Measurements from ENCODE around the gene DPYSL4.
A peak's percentile ranks its signal among the peaks of the same experiment; 100 is the strongest.
"Not testable (repeated sequence)": the region's sequence is repeated elsewhere in the genome, so short reads cannot be mapped to it uniquely, and the experiment has no call there.

DPYSL4 gene

GRCh38 chr10:132209978-132210530 lies 23.3 kb downstream of the DPYSL4 start:
- no peak for FAIRE-seq
- no peak for DNase-seq (ENCODE audit: insufficient read length, low spot score)
- TF ChIP-seq POLR2AphosphoS5 (IDR thresholded peaks at IDR 0.05; ENCODE audit: low read depth, low read length), result no peak
- no peak for TF ChIP-seq POU2F2 (IDR thresholded peaks at IDR 0.05; ENCODE audit: low read depth, low read length)

DNA sequence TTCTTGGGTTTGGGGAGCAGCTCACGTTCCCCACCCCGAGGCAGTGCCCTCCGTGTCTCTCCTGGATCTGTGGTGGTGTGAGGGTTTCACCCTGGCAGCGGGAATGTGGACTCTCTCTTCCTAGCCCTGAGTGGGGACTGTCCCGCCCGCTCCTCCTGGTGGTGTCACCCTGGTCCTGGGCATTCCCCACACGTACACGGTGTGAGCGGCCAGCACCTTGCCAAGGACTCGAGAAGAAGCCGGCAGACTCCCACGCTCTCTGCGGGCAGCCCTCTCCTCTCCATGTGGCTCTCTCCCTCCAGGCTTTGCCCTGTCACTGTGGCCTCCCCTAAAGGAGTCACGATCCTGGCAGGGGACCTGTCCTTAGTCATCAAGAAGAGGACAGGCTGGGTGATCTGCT lies 24.0 kb downstream of the DPYSL4 start:
- no peak for FAIRE-seq
- TF ChIP-seq PAX5 (IDR thresholded peaks at IDR 0.05; ENCODE audit: insufficient read depth, low read length, severe bottlenecking), result no peak
- TF ChIP-seq POLR2AphosphoS5 (IDR thresholded peaks at IDR 0.05; ENCODE audit: low read depth, low read length), result no peak
- no peak for TF ChIP-seq TAF1 (IDR thresholded peaks at IDR 0.05; ENCODE audit: low read depth, low read length)
- TF ChIP-seq SPI1 (IDR thresholded peaks at IDR 0.05; ENCODE audit: low read depth, low read length), result no peak
- no peak for DNase-seq (ENCODE audit: insufficient read length, low spot score)

- DNase-seq (ENCODE audit: insufficient read length, low spot score), result no peak
- FAIRE-seq, result no peak
Measured at GRCh38 chr10:132211246-132211645, 24.5 kb downstream of the DPYSL4 start.

GRCh38 chr10:132212816-132213215 lies 26.1 kb downstream of the DPYSL4 start:
- TF ChIP-seq POLR2AphosphoS5 (IDR thresholded peaks at IDR 0.05; ENCODE audit: low read depth, low read length) (no peak), POLR2A (IDR thresholded peaks at IDR 0.05; ENCODE audit: low read depth, low read length) (no peak), SPI1 (IDR thresholded peaks at IDR 0.05; ENCODE audit: low read depth, low read length) (no peak), PAX5 (IDR thresholded peaks at IDR 0.05; ENCODE audit: insufficient read depth, low read length, severe bottlenecking) (no peak), TAF1 (IDR thresholded peaks at IDR 0.05; ENCODE audit: low read depth, low read length) (no peak), POU2F2 (IDR thresholded peaks at IDR 0.05; ENCODE audit: low read depth, low read length) (no peak)
- FAIRE-seq (no peak), DNase-seq (ENCODE audit: insufficient read length, low spot score) (no peak)

More at GRCh38 chr10:132211246-132211645, 24.5 kb downstream of the DPYSL4 start:
- TF ChIP-seq POU2F2 (IDR thresholded peaks at IDR 0.05; ENCODE audit: low read depth, low read length) (no peak), POLR2A (IDR thresholded peaks at IDR 0.05; ENCODE audit: low read depth, low read length) (no peak), PAX5 (IDR thresholded peaks at IDR 0.05; ENCODE audit: insufficient read depth, low read length, severe bottlenecking) (no peak), TAF1 (IDR thresholded peaks at IDR 0.05; ENCODE audit: low read depth, low read length) (no peak), SPI1 (IDR thresholded peaks at IDR 0.05; ENCODE audit: low read depth, low read length) (no peak), POLR2AphosphoS5 (IDR thresholded peaks at IDR 0.05; ENCODE audit: low read depth, low read length) (no peak)

- FAIRE-seq, result no peak
- no peak for DNase-seq (ENCODE audit: insufficient read length, low spot score)
- TF ChIP-seq TAF1 (IDR thresholded peaks at IDR 0.05; ENCODE audit: low read depth, low read length) (no peak), POLR2A (IDR thresholded peaks at IDR 0.05; ENCODE audit: low read depth, low read length) (no peak), PAX5 (IDR thresholded peaks at IDR 0.05; ENCODE audit: insufficient read depth, low read length, severe bottlenecking) (no peak), POLR2AphosphoS5 (IDR thresholded peaks at IDR 0.05; ENCODE audit: low read depth, low read length) (no peak), SPI1 (IDR thresholded peaks at IDR 0.05; ENCODE audit: low read depth, low read length) (no peak)
Measured at GRCh38 chr10:132213917-132214316, 27.2 kb downstream of the DPYSL4 start.

DNA sequence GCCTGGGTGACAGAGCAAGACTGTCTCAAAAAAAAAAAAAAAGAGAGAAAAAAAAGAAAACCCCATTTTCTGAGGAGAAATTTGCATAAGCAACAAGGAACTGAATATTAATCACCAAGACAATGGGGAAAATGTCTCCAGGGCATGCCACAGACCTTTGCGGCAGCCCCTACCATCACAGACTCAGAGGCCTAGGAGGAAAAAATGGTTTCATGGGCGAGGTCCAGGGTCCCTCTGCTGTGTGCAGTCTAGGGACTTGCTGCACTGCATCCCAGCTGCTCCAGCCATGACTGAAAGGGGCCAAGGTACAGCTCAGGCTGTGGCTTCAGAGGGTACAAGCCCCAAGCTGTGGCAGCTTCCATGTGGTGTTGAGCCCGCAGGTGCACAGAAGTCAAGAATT lies 29.7 kb downstream of the DPYSL4 start:
- DNase-seq (ENCODE audit: insufficient read length, low spot score); FAIRE-seq: not testable (repeated sequence)

- FAIRE-seq (no peak), DNase-seq (ENCODE audit: insufficient read length, low spot score) (no peak)
- TF ChIP-seq POLR2AphosphoS5 (IDR thresholded peaks at IDR 0.05; ENCODE audit: low read depth, low read length) (no peak), TAF1 (IDR thresholded peaks at IDR 0.05; ENCODE audit: low read depth, low read length) (no peak), PAX5 (IDR thresholded peaks at IDR 0.05; ENCODE audit: insufficient read depth, low read length, severe bottlenecking) (no peak), SPI1 (IDR thresholded peaks at IDR 0.05; ENCODE audit: low read depth, low read length) (no peak)
Measured at GRCh38 chr10:132219486-132219885, 32.7 kb downstream of the DPYSL4 start.

DNA sequence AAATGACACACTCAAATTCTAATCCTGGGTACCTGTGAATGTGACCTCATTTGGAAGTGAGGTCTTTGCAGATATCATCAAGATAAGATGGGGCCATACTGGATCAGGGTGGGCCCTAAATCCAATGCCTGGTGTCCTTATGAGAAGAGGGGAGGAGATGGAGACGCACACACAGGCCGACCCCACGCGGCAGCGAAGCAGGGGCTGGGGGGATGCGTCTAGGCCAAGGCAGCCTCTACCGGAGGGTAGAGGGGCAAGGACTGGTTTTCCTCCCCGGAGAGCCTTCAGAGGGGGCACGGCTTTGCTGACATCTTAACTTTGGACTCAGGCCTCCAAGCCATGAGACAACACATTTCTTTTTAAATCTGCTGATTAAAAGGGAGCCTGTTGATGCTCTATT lies 33.3 kb downstream of the DPYSL4 start:
- no peak for FAIRE-seq
- no peak for DNase-seq (ENCODE audit: insufficient read length, low spot score)
- TF ChIP-seq TAF1 (IDR thresholded peaks at IDR 0.05; ENCODE audit: low read depth, low read length) (no peak), POLR2A (IDR thresholded peaks at IDR 0.05; ENCODE audit: low read depth, low read length) (no peak), POU2F2 (IDR thresholded peaks at IDR 0.05; ENCODE audit: low read depth, low read length) (no peak), SPI1 (IDR thresholded peaks at IDR 0.05; ENCODE audit: low read depth, low read length) (no peak), PAX5 (IDR thresholded peaks at IDR 0.05; ENCODE audit: insufficient read depth, low read length, severe bottlenecking) (no peak), POLR2AphosphoS5 (IDR thresholded peaks at IDR 0.05; ENCODE audit: low read depth, low read length) (no peak)

GRCh38 chr10:132220996-132221395 lies 34.2 kb downstream of the DPYSL4 start:
- DNase-seq (ENCODE audit: insufficient read length, low spot score); FAIRE-seq: not testable (repeated sequence)

- no peak for FAIRE-seq
- no peak for TF ChIP-seq POLR2AphosphoS5 (IDR thresholded peaks at IDR 0.05; ENCODE audit: low read depth, low read length)
- no peak for TF ChIP-seq TAF1 (IDR thresholded peaks at IDR 0.05; ENCODE audit: low read depth, low read length)
- DNase-seq (ENCODE audit: insufficient read length, low spot score), result no peak
Measured at GRCh38 chr10:132222726-132223125, 36.0 kb downstream of the DPYSL4 start.

- TF ChIP-seq PAX5 (IDR thresholded peaks at IDR 0.05; ENCODE audit: insufficient read depth, low read length, severe bottlenecking) (no peak), POLR2A (IDR thresholded peaks at IDR 0.05; ENCODE audit: low read depth, low read length) (no peak), POU2F2 (IDR thresholded peaks at IDR 0.05; ENCODE audit: low read depth, low read length) (no peak), POLR2AphosphoS5 (IDR thresholded peaks at IDR 0.05; ENCODE audit: low read depth, low read length) (no peak)
- peak; percentile 68 for FAIRE-seq
- peak; percentile 78 for DNase-seq (ENCODE audit: insufficient read length, low spot score)
Measured at GRCh38 chr10:132223156-132223590, 36.4 kb downstream of the DPYSL4 start.

Measured in GM12891 (cell line).